Erythroblast (primary cell): ENCODE measurements around the gene PEX10.

Source experiments
- GATA1 ChIP-seq: IDR thresholded peaks from 2 replicates; pipeline ENCODE4 v1.6.1; 2011; ENCODE audit warnings: low read depth, mild to moderate bottlenecking, control low read depth, low read length, moderate library complexity
- POLR2A ChIP-seq: IDR thresholded peaks from 2 replicates; pipeline ENCODE4 v1.6.1; 2011; ENCODE audit warnings: mild to moderate bottlenecking, low read length

GRCh38 chr1:2356401-2356800 is 56.0 kb downstream of the PEX10 start:
- TF ChIP-seq POLR2A (no peak), GATA1 (no peak)
